HG03159 (cell line): ENCODE results near the gene C16orf54.
"Not testable (repeated sequence)": the region's sequence is repeated elsewhere in the genome, so short reads cannot be mapped to it uniquely, and the experiment has no call there.

Experiments used
- ATAC-seq: cut with Tn5 transposase; IDR thresholded peaks from one replicate; pipeline ENCODE4 v1.9.1; 2021; ENCODE audit warnings: mild to moderate bottlenecking, moderate library complexity; ENCODE audit not compliant: unreplicated experiment

C16orf54 gene

DNA sequence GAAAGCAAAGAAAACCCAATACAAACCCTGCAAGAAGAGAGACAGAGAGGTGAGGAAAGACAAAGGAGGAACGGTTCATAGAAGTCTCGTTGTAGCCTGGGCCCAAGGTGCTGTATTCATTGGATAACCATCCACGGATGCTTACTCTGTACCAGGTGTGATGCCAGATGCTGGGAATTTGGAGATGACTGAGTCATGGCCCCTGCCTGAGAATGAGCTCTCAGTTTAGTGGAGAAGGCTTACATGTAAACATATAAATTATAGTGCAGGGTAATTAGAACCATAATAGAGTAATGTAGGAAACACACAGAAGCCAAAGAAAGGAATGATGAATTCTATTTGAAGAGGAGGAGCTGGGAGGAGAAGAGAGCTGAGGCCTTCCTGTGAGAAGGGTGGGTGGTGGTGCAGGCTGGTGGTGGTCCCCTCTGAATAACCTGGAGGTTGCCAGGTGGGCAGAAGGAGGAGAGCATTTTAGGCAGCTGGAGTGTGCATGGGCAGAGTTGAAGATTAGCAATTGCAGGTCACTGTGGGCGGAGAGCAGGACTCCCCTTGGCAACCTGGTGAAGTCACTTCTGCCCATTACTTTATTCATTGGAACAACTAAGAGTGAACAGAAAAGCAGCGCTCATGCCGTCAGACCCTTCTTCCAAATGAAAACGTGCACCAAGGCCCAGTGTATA, 24.6 kb upstream of the C16orf54 start:
- no peak for ATAC-seq

DNA sequence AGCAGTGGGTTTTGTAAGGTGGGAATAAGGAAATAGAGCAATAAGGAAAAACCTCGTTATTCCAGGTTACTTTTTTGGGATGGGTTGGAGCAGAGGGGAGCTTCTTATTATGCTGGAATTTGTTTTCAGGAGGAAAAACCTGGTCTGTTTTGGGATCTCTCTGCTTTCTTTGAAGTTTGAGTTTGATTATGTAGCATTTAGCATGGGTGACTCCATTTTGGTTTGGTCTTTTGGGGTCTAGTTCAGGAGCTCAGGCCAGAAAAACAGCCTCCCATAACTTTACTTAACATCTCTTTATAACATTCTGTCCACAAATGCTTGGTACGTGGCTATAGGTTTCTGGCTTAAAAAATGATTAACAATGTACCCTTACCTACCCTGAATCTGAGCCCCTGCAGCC, 23.7 kb upstream of the C16orf54 start:
- ATAC-seq, result no peak

DNA sequence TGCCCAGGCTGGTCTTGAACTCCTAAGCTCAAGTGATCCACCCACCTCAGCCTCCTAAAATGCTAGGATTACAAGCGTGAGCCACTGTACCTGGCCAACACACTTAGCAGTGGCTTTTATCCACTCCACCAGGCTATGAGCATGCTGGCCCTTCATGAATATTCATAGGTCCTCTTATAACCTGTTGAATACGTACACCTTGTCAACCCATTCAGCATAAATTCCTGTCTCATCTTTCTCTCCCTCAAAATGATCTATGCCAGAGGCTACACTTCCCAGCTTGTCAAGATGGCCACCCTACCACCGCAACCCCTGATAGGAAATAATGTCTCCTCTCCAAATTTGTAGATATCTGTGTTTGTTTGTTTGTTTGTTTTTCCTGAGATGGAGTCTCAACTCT, 21.3 kb upstream of the C16orf54 start:
- no peak for ATAC-seq

DNA sequence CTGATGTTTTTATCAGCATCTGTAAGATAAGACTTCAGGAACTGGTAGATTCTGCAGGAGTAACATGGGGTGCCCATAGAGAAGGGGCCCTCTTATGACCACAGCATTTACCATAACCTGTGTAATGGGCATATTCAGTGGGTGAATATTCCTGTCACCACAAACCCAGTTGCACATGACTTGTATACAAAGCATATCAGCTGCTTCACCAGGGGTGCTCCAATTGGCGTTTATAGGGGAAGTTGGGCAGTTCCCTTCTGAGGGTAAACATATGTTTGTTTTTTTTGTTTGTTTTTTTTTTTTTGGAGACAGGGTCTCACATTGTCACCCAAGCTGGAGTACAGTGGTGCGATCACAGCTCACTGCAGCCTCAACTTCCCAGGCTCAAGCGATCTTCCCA, 20.8 kb upstream of the C16orf54 start:
- ATAC-seq, result no peak

- no peak for ATAC-seq
Measured at GRCh38 chr16:29765167-29766032, 19.6 kb upstream of the C16orf54 start.

DNA sequence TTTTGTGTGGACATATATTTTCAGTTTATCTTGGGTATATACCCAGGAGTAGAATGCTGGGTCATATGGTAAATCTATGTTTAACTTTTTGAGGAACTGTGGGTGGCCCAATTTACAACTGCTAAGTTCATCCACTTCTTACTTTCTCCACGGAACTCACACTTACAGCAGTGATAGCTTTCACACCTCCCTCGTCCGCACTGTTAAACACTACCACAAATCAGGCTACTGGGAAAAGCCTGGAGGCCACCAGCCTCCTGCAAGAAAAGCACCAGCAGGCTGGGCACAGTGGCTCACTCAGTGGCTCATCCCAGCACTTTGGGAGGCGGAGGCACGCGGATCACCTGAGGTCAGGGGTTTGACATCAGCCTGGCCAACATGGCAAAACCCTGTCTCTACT, 17.5 kb upstream of the C16orf54 start:
- ATAC-seq, result no peak

- ATAC-seq, result no peak
Measured at GRCh38 chr16:29761882-29762281, 16.1 kb upstream of the C16orf54 start.

DNA sequence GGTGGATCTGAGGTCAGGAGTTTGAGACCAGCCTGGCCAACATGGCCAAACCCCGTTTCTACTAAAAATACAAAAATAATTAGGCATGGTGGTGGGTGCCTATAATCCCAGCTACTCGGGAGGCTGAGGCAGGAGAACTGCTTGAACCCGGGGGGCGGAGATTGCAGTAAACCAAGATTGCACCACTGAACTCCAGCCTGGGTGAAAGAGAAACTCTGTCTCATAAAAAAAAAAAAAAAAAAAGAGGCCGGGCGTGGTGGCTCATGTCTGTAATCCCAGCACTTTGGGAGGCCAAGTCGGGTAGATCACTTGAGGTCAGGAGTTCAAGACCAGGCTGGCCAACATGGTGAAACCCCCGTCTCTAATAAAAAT, 15.5 kb upstream of the C16orf54 start:
- ATAC-seq, result not testable (repeated sequence)

DNA sequence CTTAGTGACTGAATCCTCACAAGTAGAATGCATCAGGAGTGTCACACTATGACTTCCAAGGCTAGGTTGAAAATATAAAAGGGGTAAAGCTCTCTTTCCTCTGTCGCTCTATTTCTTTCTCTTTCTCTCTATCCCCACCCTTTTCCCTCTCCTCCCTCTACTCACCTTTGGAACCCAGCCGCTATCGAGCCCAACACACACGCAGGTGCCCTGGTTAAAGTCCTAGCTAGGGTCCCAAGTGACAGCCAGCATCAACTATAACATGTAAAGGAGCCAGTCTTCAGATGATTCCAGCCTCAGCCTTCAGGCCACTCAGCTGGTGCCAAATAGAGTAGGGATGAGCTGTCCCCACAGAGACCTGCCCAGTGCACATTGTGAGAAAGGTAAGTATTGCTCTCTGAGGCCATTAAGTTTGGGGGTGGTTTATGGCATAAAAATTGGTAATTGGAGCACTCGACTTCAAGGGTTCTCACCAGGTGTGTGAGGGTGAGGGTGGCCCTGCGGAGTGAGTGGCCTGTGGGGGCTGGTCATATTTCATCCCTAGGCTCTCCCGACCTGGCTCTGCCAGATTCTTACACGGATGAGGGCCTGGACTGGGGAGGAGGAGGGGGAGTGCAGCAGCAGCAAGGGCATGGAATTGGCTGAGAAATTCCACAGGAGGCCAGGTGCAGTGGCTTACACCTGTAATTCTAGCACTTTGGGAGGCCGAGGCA, 14.9 kb upstream of the C16orf54 start:
- no peak for ATAC-seq

DNA sequence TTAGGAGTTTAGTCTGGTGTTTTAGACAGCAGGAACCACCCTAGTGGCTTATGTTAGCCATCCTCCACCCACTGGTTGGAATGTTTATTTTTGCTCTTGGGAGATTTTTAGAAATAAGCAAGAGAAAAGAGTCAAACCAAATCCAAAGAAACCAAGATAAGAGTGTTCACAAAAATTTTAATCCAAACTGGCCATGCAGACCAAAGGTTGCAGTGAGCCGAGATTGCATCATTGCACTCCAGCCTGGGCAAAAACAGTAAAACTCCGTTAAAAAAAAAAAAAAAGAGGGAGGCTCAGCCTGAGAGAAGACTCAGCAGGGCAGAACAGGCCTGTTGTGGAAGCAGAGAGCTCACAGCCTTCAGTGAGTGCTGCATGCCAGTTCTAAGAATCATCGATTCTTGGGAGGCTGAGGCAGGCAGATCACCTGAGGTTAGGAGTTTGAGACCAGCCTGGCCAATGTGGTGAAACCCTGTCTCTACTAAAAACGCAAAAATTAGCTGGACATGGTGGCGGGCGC, 12.2 kb upstream of the C16orf54 start:
- no peak for ATAC-seq

DNA sequence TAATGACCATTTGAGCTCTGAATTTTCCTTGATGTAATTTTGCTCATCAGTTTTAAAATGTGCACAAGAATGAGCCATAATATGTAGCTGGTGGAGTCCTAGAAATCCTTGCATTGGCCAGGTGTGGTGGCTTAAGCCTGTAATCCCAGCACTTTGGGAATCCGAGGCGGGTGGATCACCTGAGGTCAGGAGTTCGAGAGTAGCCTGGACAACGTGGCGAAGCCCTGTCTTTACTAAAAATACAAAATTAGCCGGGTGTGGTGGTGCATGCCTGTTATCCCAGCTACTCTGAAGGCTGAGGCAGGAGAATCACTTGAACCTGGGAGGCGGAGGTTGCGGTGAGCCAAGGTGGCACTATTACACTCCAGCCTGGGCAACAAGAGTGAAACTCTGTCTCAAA, 11.3 kb upstream of the C16orf54 start:
- ATAC-seq, result not testable (repeated sequence)

DNA sequence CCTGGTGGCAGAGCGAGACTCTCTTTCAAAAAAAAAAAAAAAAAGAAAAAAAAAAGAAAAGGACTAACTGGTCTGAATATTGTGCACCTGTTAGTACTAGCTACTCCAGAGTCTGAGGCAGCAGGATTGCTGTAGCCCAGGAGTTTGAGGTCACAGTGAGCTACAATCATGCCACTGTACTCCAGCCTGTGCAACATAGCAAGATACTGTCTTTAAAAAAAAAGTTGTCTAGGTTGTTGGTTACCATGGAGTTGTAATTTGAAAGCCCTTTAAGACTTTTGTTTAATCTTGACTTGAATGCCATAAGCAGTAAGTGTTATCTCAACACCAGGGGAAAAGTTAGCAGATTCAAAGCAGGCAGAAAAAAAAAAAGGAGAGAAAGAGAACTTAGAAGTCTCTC, 10.9 kb upstream of the C16orf54 start:
- ATAC-seq, result no peak

- ATAC-seq, result no peak
Measured at GRCh38 chr16:29753516-29753915, 7.7 kb upstream of the C16orf54 start.

GRCh38 chr16:29748760-29749149, 3.0 kb upstream of the C16orf54 start:
- not testable (repeated sequence) for ATAC-seq

DNA sequence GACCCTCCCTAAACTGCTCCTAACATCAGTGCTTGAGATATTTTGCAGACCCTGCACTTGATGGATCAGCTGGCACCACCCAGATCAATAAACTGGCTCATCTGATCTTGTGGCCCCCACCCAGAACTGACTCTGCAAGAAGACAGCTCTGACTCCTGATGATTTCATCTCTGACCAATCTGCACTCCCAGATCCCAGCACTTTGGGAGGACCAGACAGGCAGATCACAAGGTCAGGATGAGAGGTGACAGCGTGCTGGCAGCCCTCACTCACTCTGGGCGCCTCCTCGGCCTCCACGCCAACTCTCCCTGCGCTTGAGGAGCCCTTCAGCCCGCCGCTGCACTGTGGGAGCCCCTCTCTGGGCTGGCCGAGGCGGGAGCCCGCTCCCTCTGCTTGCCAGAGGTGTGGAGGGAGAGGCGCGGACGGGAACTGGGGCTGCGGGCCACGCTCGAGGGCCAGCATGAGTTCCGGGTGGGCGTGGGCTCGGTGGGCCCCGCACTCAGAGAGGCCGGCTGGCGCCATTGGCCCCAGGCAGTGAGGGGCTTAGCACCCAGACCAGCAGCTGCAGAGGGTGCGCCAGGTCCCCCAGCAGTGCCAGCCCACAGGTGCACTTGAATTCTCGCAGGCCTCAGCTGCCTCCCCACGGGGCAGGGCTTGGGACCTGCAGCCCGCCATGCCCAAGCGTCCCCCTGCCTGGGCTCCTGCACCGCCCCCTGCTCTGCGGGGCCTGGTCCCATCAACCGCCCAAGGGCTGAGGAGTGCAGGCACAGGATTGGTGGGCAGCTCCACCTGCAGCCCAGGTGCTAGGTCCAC, 2.4 kb upstream of the C16orf54 start:
- no peak for ATAC-seq

GRCh38 chr16:29746518-29746917, 728 bp upstream of the C16orf54 start:
- ATAC-seq, result not testable (repeated sequence)

GRCh38 chr16:29745121-29745852, 503 bp downstream of the C16orf54 start:
- ATAC-seq, result peak; percentile 50

- no peak for ATAC-seq
Measured at GRCh38 chr16:29744541-29745101, 1.2 kb downstream of the C16orf54 start.

DNA sequence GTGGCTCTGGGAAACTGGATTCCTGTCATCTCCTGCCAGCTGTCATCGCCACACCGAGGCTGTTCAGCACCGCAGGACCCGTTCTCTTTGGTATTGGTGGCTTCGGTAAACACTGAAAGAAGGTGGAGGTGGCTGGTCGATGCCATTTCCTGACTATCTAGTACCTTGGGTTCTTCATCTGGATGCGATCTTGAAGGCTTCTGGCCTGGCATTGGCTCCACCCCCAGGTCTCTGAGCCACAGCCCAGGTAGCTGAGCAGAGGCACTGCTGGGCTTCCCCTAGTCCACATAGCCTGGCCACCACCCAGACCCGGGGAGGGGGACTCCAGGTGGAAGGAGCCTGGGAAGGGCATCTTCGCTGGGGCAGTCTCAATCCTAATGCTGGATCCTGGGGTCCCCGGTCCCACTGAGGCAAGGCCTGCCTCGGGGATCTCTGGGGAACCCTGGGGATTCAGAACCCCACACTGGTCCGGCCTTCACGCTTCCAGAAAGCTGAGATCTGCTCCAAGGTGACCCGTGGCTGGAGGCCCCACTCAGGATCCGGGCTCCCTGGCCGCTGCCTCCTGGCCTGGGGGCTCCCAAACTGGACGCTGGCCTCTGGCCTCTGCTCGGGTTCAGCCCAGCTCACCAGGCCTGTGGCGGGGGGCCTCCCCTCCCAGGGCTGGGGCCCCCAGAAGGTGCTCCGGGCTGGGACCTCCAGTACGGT, 1.8 kb downstream of the C16orf54 start:
- no peak for ATAC-seq
